Mucosa of rectum (tissue), 2 donors: ENCODE results near the gene GPR12.

ENCODE experiments used
- H3K27ac ChIP-seq, 2 donors: one replicate each; pipeline ENCODE4 v1.7.0; 2013; ENCODE audit warnings: inconsistent platforms in 2 of 2, low read depth in 2 of 2, low read length in 2 of 2
- H3K27me3 ChIP-seq, 2 donors: one replicate each; pipeline ENCODE4 v1.7.0; 2013; ENCODE audit warnings: low read length in 2 of 2; ENCODE audit not compliant: control insufficient read depth in 2 of 2, insufficient read depth in 2 of 2
- H3K36me3 ChIP-seq, 2 donors: one replicate each; pipeline ENCODE4 v1.7.0; 2013; ENCODE audit warnings: low read length in 2 of 2; ENCODE audit not compliant: control insufficient read depth in 2 of 2, insufficient read depth in 2 of 2
- H3K4me1 ChIP-seq, 2 donors: one replicate each; pipeline ENCODE4 v1.7.0; 2013; ENCODE audit warnings: low read length in 2 of 2, mild to moderate bottlenecking in 1 of 2; ENCODE audit not compliant: control insufficient read depth in 2 of 2, insufficient read depth in 2 of 2
- H3K4me3 ChIP-seq, 2 donors: one replicate each; pipeline ENCODE4 v1.7.0; 2013; ENCODE audit warnings: low read length in 2 of 2
- H3K9ac ChIP-seq, 2 donors: one replicate each; pipeline ENCODE4 v1.7.0; 2013; ENCODE audit warnings: low read length in 2 of 2, low read depth in 1 of 2, mild to moderate bottlenecking in 1 of 2
- H3K9me3 ChIP-seq, 2 donors: one replicate each; pipeline ENCODE4 v1.7.0; 2013; ENCODE audit warnings: low read length in 2 of 2; ENCODE audit not compliant: control insufficient read depth in 2 of 2
- donor health status: healthy.
- donor health status: Normal muscosa, but diverticular disease.

Gene GPR12

GRCh38 chr13:26719356-26719945 lies 41.1 kb downstream of the GPR12 start:
- H3K36me3 ChIP-seq = no peaks in the 10 kb centered on the region
- H3K27me3 ChIP-seq = no peaks in the 10 kb centered on the region
- no peak overlapping the region for H3K9ac ChIP-seq
- H3K9me3 ChIP-seq = no peaks in the 10 kb centered on the region
- H3K4me3 ChIP-seq = no peak overlapping the region
- no peak overlapping the region for H3K27ac ChIP-seq
- no peaks in the 10 kb centered on the region for H3K4me1 ChIP-seq

GRCh38 chr13:26718872-26719271 lies 41.7 kb downstream of the GPR12 start:
- Histone ChIP-seq H3K27ac (no peak overlapping the region), H3K9me3 (no peaks in the 10 kb centered on the region), H3K4me1 (no peaks in the 10 kb centered on the region), H3K27me3 (no peaks in the 10 kb centered on the region), H3K4me3 (no peak overlapping the region), H3K9ac (no peak overlapping the region), H3K36me3 (no peaks in the 10 kb centered on the region)

- no peaks in the 10 kb centered on the region for H3K27me3 ChIP-seq
- no peaks in the 10 kb centered on the region for H3K9me3 ChIP-seq
- no peaks in the 10 kb centered on the region for H3K36me3 ChIP-seq
- no peaks in the 10 kb centered on the region for H3K4me1 ChIP-seq
- H3K27ac ChIP-seq = no peak overlapping the region
- no peak overlapping the region for H3K4me3 ChIP-seq
- H3K9ac ChIP-seq = no peak overlapping the region
Observed at GRCh38 chr13:26718146-26718545, 42.4 kb downstream of the GPR12 start.

DNA sequence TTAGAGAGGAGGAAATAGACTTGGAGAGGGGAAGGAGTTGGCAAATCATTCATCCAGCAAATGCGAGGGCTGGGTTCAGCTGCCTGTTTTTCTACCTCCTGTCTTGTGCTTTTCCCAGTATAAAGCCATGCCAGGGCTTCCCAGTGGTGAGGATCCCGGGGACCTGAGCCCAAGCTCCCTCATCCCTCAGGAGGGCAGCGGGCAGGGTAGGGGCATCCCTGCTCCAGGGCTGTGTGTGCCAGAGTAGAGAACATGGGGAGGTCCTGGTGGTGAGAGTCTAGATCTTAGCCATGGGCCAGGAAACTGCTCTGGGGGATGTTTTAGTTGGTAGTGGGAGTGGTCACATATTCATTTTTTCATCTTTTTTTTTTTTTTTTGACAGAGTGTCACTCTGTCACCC lies 43.6 kb downstream of the GPR12 start:
- H3K4me3 ChIP-seq = no peak overlapping the region

DNA sequence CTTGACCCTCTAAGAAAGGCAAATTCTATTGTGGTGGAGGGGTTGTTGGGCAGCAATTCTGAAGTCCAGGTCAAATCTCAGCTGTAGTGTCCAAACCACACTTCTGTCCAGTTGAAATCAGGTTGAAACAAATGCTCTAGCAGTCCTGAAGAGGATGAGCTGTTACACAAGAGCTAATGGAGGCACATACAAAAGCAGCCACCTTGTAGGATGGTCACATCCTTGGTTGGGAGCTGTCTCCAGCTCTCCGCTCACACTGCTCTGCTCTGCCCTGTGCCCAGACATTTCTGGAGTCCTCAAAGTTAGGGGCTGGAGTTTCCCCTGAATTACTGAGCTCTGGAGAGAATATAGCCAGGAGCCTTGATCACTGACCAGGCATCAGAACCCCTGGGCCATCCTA lies 47.2 kb downstream of the GPR12 start:
- no peak overlapping the region for H3K4me3 ChIP-seq
- H3K9me3 ChIP-seq = no peaks in the 10 kb centered on the region
- no peaks in the 10 kb centered on the region for H3K36me3 ChIP-seq

More for the DNA sequence above, 43.6 kb downstream of the GPR12 start:
- H3K9me3 ChIP-seq = no peaks in the 10 kb centered on the region
- no peak overlapping the region for H3K9ac ChIP-seq
- no peaks in the 10 kb centered on the region for H3K27me3 ChIP-seq
- no peaks in the 10 kb centered on the region for H3K4me1 ChIP-seq
- no peaks in the 10 kb centered on the region for H3K36me3 ChIP-seq
- H3K27ac ChIP-seq = no peak overlapping the region

GRCh38 chr13:26711211-26711610 lies 49.4 kb downstream of the GPR12 start:
- Histone ChIP-seq H3K36me3 (no peaks in the 10 kb centered on the region), H3K9me3 (no peaks in the 10 kb centered on the region), H3K27me3 (no peaks in the 10 kb centered on the region), H3K9ac (no peak overlapping the region), H3K27ac (no peak overlapping the region), H3K4me1 (no peaks in the 10 kb centered on the region), H3K4me3 (no peak overlapping the region)

More for the DNA sequence above, 47.2 kb downstream of the GPR12 start:
- Histone ChIP-seq H3K4me1 (no peaks in the 10 kb centered on the region), H3K27me3 (no peaks in the 10 kb centered on the region), H3K9ac (no peak overlapping the region), H3K27ac (no peak overlapping the region)

DNA sequence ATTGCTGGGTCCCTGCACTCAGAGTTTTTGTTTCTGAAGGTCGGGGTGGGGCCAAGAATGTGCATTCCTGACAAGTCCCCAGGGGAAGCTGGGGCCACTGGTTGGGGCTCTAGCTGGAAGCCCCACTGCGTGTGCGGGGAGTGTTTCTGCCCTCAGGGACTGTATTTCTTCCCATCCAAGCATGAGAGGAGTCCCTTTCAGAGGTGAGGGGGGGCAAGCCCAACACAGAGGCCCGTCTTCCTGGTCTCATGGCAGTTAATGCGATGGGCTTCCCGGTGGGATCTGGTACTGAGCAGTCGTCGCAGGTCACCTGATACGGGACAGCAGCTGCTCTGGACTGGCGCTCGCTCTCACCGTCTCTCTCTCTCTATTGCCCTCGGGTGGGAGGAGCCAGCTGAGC lies 50.4 kb downstream of the GPR12 start:
- Histone ChIP-seq H3K4me3 (no peak overlapping the region), H3K9me3 (no peaks in the 10 kb centered on the region), H3K36me3 (no peaks in the 10 kb centered on the region), H3K27me3 (peaks cover 0 to 4% of the 10 kb centered on the region in 2 donors), H3K9ac (no peak overlapping the region), H3K27ac (no peak overlapping the region), H3K4me1 (no peaks in the 10 kb centered on the region)

DNA sequence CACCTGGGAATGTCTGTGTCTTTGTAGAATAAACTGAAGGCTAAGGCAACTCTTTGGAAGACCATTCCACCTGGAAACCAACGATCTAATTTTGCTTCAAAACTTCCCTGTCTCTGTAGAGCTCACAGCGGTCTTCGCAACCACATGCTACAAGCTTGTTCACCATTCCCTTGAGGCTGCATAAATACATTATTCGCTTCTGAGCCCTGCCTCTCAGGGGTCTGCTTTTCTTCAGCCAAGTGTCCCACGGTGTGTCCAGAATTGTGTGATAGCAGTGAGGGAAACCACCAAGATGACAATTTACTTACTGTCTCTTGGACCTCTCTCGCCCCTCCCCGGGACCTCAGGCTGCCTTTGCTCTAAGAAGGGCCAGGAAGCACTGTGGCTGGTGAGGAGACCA lies 51.1 kb downstream of the GPR12 start:
- H3K36me3 ChIP-seq = no peaks in the 10 kb centered on the region
- no peak overlapping the region for H3K27ac ChIP-seq
- H3K4me1 ChIP-seq = no peaks in the 10 kb centered on the region

DNA sequence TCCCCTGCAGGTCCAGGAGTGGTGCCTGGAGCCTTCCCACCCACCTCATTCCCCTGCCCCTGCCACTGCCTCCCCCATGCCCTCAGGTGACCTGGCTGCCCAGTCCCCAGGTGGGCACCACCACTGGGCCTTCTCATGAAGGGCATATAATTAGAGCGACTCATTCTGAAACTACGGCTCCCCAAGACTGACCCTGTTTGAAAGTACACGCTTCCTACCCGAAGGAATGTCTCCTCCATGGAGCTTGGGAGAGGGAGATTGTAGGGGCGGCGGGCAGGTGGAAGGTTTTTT lies 52.6 kb downstream of the GPR12 start:
- Histone ChIP-seq H3K9me3 (no peaks in the 10 kb centered on the region), H3K9ac (no peak overlapping the region), H3K4me1 (no peaks in the 10 kb centered on the region), H3K4me3 (no peak overlapping the region), H3K27ac (no peak overlapping the region), H3K27me3 (peaks cover 0 to 4% of the 10 kb centered on the region in 2 donors), H3K36me3 (no peaks in the 10 kb centered on the region)

More for the DNA sequence above, 51.1 kb downstream of the GPR12 start:
- no peak overlapping the region for H3K4me3 ChIP-seq
- no peaks in the 10 kb centered on the region for H3K9me3 ChIP-seq
- peaks cover 0 to 4% of the 10 kb centered on the region in 2 donors for H3K27me3 ChIP-seq
- H3K9ac ChIP-seq = no peak overlapping the region

DNA sequence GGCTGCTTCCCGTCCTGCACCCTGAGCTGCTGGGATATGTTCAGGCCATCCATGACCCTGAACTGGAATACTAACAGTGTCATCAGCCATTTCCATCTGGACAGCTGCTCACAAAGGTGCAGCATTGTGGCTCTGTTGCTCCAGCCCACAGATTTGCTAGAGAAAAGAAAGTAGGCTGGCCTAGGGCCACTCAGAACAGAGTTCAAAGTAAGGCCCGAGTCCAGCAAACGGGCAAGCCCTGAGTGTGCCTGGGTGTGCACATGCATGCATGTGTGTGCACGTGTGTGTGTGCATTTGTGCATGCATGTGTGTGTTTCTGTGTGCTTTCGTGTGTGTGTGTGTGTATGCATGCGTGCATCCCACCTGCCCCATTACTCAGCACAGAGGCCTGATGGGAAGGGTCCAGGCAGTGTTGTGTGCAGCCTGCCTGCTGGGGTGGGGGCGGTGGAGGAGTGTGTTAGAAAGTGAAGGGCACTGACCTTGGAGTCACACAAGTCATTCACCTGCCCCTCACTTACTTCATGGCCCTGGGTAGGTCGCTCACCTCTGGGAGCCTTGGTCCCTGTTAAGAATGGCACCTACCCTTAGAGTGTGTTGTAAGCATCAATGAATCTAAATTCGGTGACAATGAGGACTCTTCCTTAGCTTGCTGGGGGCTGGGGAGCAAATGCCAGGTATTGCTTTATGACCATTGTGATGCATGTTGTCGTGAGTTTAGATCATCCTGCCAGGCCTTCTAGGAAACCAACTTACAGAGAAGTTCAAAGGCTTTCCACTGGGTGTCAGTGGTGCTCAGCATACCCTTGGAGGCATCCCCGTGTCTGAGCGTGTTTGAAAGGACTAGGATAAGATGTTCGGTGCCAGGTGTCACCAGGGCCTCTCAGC lies 53.2 kb downstream of the GPR12 start:
- Histone ChIP-seq H3K27ac (no peak overlapping the region), H3K4me3 (no peak overlapping the region), H3K27me3 (peaks cover 0 to 4% of the 10 kb centered on the region in 2 donors), H3K36me3 (no peaks in the 10 kb centered on the region), H3K9ac (no peak overlapping the region), H3K4me1 (no peaks in the 10 kb centered on the region), H3K9me3 (no peaks in the 10 kb centered on the region)
